Stimulated activated CD4-positive, alpha-beta T cell treated with anti-CD3 and anti-CD28 coated beads, Interleukin-12 subunit alpha, Interleukin-12 subunit beta, amount 100 ng/mL, for 24 hours (primary cell): ENCODE data around the gene NACC2.

ENCODE experiments used
- DNase-seq, 2 experiments: peaks; one replicate each; pipeline ENCODE4 v3.0.0-alpha.2; 2020; ENCODE audit warnings: low read depth in 2 of 2

Gene NACC2

DNA sequence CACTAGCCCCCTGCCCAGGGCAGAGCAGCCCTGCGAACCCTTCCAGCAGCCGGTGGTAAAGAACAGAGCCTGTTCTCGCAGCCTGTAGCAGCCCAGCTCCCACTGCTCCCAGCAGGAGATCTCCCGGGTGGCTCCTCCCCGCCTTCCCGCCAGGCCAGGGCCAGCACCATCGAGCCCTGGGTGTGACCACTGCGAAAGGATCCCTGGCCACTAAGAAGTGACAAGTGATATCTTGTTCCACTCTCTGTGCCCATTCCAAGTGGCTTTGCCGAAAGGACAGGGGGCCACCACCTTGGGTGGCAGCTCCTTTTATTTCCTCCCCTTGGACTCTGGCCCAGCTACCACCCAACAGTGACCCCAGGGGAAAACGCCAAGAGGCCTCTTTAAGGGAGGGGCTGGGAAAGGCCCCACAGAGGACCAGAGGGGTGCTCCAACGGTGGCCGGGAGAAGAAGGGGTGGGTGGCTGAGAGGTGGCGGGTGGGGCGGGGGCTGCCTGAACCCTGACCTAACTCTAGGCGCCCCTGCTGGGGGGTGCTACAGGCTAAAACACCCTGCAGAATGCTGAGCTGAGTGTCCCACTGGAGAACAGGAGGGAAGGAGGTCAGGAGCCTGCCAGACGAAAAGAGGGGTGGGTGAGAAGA is 1.6 kb downstream of the NACC2 start:
- DNase-seq, result no peak

DNA sequence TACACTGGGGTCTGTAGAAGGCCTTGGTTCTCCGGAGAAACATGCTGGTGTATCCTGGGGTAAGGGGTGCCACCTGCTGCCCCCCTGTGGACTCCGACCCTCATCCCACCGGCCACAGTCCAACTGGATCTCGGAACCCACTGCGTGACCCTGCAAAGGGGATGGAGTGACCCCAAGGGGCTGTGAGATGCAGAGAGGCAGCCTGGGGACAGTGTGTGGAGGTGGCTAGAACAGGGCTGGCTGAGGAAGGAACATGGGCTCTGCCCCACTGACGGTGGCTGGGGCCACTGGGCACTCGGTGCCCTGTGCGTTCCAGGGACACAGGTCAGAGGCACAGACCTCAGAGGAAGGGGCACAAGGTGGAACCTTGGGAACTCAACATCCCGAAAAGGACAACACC is 2.3 kb downstream of the NACC2 start:
- DNase-seq, result no peak

DNA sequence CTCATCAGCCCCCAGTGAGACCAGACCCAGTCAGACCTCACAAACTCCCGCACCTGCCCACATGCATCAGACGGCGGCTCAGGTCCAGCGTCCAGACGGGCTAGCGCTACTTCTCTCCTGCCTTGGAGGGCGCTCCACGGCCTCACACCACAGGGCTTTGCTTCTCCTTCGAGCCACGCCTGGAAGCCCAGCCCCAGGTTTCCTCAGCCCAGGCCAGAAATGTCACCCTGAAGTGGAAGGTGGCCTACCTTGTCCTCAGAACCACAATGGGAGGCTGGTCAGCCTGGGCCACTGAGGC is 2.8 kb downstream of the NACC2 start:
- DNase-seq, result no peak

DNA sequence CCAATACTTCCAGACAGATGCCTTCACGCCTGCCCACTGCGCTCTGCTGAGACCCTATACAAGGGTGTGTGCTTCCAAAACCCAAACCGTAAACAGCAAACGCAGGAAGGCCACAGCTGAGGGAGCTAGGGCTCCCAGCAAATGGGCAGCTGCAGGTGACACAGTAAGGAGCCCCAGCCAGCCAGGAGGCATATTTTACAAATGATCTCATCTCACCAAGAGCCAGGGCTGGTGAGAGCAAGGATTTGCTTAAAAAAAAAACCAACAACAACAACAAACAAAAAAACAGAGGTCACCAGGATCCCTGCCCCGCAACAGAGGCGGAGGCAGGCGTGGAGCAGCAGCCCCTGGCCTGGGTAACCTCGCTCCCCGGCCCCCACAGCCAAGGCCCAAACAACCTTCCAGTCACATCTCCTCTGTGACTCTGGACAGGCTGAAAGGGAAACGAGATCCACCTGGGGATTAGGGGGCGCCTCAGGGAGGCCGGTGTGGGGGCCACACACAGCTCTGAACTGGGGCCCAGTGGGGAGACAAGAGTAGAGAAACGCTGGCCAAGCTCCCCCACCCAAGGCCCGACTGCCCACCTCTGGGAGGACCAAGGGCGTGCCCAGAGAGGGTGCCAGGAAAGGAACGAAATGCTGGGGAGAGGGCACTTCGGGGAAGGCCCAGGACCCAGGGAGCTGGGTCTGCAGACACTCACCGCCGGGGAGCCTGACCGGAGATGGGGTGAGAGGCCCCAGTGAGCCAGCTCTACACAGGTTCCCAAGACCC is 3.3 kb downstream of the NACC2 start:
- no peak for DNase-seq

DNA sequence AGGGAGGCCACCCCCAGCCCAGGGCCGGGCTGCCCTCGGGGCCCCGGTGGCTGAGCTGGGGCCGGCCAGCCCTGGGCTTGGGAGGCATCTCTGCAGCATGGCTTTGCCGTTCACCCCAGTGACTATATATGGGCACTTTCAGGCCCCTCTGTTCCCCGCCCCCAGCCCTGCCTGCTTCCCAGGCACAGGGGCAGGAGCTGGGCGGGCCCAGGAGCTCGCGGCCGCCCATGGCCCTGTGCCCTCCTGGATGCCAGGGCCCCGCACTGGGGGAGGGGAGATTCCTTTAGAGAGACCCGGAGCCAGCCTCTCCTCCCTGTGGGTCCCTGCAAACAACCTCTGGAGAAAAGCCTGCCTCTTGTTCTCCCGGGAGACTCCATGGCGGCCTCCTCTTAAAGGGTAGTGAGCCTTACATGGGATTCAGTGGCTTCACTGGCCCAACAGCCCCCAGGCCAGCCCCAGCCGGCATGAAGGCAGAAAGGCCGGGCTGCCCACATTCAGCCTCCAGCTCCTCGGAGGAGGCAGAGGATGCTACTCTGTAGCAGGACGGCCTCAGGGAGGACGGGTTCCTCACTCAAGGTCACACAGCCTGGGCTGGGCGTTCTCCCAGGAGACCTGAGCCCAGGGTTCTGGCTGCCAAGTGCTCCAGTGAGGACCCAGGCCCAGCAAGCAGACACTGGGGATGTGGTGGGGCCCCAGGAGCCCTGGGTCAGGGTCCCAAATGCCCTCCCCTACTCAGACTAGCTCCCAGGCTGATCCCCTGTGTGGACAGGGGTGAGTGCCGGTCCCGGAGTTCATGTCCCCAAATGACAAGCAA is 4.1 kb downstream of the NACC2 start:
- DNase-seq, result no peak

DNA sequence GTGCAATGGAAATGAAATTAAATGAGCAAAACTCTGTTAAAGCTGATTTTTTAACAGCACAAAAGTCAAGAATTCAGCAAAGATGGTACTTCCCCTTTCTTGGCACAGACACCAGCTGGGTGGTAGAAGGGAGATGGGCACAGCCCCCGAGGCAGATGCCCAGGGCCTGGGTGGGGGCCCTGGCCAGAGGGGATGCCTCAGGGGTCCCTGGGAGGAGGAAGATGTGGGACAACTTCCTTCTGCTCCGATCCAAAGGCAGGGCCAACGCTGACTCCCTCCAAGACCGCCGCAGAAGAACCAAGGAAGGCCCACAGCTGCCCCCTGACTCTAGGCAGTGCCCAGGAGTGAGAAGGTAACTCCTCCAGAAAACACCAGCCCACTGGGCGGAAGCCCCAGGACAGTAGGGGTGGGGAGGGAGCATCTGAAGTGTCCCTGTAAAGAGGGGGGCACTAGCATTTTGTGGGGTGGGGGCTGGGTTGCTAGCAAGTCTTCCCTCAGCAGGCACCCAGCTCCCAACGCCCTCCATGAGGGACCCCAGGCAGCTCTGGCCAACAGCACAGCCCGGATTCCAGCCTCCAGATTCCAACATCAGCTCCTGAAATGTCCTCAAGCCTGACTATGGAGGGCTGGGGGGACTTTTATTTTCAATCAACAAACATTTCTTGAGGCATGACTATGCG is 4.9 kb downstream of the NACC2 start:
- DNase-seq, result no peak

DNA sequence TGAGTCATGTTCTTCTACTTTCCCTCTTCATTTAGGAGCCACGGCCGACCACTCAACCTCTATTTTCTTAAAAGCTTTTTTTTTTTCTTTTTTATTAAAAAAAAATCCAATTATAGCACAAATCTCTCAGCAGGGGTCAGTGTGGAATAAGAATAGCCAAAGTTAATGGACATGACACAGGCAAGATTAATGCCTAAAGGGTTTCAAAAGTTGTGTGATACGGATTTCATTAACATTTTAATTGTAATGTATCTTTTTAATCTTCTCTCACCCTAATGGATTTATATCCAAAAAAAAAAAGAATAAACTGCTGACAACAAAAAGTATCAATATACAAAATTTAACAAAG is 5.4 kb downstream of the NACC2 start:
- DNase-seq, result no peak

DNA sequence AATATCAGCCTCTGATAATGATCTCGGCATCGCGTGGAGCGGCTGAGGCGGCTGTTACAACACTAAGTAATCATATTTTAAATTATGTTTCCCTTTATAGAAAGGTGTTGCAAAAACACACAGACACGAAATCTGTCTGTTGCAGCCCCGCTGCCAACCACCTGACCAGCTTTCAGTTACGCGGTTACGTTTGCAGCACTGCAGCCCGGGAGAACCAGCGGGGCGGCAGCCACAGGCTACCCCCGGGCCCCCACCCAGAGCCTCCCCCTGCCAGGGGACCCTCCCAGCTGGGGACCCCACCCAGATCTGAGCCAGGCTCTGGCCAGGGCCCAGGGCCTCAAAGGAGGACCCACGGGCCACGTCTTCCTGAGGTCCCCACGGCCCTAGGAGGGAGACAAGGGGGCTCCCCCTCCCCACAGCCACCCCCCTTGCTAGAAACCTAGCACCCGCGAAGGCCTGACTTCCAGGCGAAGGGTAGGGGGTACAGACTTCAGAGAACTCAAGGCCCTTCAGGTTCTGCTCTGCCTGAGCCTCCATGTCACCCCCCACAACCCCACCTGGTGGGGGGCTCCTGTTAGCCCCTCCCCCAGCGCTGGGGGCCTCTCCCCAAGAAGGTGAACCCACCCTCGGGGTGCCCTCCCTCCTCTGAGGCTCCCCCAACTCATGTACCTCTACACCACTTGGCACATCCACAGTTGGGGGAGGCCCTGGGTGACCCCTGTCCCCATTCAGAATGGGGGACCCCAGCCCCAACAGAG is 6.0 kb downstream of the NACC2 start:
- DNase-seq, result no peak

DNA sequence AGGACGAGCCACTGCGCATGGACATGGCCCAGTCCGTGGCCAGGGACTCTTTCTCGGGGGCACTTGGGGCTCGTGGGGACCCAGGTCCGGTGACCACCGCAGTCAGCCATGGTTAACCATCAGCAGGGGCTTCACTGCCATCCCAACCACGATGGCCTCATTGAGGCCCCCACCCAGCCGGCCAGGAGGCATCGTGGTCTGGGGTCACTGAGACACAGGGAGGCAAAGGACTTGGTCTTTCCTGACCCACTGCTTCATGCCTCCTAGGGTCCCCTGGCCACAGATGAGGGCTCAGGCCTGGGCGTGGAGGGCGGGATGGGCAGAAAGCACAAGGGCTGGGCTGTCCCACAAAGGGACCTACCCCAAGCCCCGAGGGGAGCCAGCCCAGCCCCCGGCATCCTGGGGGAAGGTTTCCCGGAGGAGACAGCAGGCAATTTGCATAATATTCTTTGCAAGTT is 6.6 kb downstream of the NACC2 start:
- no peak for DNase-seq

DNA sequence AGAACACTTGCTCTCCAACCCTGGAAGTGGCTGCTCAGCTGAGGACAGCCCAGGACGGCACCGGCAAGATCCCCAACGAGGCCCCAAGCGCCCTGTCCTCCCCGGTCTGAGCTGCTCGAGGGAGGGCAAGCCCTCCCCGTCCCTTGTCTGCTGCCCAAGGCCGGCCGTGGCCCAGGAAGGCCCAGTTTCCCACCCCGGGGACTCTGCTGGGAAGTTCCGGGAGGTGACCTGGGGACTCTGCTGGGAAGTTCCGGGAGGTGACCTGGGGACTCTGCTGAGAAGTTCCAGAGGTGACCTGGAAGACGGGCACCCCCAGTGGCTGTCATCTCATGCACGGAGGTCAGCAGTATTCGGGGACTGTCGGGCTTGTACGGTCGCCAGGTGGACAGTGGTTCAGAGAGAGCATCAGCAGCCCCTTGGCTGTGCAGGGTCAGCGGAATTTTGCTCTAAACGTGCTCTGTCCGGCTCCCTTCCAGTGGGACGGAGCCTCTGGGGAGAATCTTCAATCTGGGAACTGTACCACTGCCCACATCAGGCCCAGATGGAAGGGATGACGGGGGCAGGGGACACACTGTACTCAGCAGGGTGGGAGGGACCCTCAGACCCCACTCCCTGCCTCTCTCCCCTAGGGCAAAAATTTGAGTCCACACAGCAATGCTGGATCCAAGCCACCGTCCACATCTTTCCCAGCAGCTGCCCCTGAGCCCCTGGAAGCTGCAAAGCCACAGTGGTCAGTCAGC is 7.2 kb downstream of the NACC2 start:
- DNase-seq, result no peak

DNA sequence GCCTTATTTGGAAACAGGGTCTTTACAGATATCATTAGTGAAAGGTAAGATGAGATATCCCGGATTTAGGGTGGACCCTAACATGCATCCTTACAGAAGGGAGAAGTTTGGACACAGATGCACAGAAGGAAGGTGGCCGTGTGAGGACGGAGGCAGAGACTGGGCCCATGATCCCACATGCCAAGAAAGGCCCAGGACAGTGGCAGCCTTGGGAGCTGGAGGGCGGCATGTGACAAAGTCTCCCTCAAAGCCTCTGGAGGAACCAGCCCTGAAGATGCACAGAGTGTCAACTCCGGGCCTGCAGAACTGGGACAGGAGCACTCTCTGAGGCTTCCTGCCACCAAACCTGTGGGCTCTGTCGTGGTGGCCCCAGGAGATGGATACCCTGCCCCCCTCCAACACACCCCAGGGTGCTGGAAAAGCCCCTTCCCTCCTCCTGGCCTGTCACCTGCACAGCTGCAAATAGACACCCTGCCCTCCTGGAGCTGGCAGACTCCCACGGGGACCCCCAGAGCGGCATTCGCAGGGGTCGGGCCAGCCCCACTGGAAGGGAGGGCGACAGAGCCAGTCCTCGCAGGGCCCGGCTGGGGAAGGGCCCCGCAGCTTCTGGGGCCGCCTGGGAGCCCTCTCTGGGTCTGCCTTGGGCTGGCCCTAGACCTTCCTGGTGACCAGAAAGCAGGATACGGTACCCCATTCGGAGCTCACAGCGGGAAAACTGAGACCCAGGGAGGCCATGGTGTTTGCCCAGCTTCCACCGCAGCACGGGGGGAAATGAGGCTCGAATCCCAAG is 7.9 kb downstream of the NACC2 start:
- DNase-seq, result no peak

DNA sequence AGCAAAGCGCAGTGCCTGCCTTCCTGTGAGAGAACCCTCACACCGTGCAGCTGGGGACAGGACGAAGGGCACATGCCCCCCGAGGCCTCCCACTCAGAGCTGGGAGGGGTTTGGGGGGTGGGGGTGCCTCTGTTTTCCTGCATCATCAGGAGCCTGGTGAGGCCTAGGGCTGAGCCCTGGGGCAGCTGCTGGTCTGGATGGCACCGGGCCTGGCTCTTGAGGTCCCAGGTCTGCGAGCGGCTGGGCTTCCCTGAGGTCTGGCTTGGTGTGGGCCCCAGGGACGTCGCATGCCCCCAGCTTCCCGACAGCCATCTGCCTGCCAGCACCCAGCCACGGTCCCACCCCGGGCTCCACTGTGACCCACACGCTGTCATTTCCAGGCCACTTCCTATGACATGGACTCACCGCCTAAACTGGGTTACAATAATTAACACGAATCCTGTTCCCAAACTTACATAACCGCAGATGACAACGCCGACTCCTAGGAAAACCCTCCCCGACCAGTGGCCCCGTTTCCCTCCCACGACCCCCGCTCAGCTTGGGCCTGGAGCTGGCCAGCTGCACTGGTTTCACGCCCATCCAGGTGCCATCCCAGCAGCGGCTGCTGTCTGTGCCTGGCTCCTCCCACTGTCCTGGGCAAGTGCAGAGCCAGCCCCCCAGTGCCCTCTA is 8.7 kb downstream of the NACC2 start:
- DNase-seq, result no peak

DNA sequence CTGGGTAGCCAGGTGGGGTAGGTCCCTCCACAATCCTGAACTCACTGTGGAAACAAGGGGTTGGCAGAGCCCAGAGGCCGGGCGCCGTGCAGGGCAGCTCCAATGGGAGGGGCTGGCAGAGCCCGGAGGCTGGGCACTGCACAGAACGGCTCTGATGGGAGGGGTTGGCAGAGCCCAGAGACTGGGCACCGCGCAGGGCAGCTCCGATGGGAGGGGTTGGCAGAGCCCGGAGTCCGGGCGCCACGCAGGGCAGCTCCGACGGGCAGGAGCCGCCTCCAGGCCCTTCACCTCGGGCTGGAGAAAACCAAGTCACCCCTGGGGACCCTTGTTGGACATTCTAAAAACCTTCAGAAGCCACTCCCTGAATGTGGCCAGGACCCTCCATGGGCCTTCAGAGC is 9.3 kb downstream of the NACC2 start:
- no peak for DNase-seq

DNA sequence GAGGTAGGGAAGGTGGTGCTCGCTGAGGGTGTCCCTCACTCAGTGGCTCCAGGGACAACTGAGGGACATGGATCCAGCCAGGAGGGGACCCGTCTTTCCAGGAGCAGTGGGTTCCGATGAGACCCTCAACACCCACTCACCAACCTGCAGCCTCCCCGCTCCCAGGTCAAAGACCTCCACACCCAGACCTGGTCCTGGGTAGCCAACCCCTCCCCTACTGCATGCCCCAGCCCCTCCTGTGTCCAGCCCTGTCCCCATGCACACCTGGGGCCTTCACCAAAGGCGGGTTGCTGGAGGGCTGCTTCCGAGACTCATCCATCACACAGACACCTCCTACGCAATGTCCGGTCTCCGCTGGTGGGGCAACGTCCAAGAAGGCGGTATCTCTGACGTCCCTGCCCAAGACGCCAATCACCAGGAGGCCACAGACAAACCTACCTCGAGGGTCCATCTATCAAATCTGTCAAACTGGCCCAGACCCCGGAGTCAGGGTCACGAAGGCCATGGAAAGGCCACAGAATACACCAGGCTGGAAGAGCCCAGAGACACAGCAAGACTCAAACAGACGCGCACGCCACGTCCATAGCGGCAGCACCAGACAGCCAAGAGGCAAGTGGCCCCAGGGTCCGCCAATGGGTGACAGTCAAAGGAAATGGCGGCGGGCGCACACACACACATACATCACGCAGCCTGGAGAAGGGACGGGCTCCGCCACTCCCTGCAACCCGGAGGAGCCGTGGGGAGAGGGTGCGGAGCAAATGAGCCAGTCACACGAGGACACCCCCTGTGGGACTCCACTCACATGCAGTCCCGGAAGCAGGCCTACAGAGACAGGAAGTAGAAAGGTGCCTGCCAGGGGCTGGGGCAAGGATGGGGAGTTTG is 10.8 kb downstream of the NACC2 start:
- no peak for DNase-seq

DNA sequence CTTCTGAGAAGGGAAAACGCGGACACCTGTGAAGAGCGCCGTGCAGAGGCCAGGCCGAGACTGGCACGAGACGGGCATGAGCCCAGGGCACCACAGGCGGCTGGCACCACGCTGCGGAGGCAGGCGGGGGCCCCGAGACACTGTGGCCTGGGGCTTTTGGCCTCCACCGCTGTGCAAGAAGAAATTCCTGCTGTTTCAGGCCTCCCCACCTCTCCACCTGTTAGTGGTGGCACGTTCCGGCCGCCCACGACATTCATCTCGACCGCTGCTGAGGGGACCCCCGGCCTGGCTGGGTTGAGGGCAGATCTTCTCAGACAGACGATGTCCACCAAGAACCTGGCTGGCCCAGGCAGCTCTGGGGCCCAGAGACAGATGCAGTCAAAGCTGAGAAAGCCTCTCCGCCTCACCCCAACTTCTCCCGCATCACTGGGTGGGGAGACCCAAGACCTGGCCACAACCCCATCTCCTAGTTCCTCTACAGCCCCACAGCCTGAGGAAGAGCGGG is 11.5 kb downstream of the NACC2 start:
- DNase-seq, result no peak

DNA sequence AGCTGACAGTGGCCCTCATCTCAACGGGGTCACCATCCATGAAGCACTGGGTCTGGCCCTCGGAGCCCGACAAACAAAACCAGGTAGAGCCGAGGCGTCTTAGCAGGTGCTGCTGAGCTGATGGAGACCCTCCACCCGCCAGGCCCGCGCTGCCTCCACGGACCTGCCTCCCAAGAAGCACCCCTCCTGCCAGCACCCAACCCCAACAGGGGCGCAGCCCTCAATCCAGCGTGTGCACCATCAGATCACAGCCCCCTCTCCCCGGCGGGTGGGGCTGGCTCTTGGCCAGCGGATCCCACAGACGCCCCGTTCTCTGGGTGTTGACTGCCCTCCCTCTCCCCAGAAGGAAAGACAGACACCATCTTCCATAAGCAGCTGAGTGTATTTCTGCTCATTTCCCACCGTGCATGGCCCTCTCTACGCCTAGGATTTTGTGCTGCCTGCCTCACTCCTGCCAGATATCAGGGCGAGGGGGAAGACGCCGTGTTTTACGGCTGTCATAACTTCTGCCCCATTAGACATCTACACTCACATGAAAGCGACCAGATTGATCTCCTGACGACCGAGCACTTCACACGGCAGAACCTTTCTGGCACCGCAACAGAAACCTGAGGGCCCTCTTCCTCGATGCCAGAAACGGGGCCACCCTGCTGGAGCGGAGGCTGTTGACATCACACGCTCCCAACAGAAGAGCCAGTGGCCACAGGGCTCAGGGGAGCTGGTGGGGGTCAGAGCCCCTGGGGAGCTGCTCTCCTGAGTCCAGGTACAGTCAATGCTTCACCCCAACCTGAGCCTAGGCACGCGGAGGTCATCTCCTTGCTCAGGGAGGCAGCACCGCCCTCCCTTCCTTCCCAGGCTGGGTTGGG is 12.4 kb downstream of the NACC2 start:
- DNase-seq, result no peak

DNA sequence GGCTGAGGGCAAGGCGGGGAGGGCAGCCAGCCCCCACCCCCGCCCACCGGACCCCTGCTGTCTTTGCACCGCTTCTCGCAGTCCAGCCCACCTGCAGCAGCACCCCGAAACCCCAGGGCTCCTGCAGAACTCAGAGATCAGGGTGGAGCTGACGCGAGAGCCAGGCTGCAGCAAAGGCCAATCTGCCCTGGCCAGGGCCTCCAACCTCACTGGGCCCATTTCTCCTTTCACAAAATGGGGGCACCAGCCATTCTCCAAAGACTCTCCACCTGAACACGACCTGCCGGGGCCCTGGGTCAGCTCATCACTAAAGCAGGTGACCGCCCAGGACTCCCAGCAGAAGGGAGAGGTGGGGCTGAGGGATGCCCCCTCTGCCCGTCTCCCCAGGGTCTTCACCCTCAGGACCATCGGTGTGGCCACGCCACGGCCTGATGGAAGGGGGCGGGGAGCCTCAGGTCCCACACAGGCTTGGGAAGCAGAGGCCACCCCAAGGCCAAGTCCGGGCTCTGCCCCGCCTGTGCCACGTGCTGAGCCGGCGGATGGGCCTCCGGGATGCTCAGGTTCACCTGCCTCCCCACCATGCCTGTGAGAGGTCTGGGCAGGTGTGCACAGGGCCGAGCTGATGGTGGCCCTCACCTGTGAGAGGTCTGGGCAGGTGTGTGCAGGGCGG is 13.1 kb downstream of the NACC2 start:
- DNase-seq, result no peak
